ENCODE results near the gene AASDH. TPM values are rescaled to one million over a fixed set of nuclear protein-coding genes. Genes with fewer than 3 reads are reported as not detected.

The AASDH gene
- total RNA-seq, 1 experiment from 2014 or later, result 42.2 TPM

Small RNA genes within 50 kb of the gene (small RNA-seq; reads per million reads assigned to genes)
- gene RNU6-197P, result not detected

Other genes with a start within 250 kb of the AASDH start
- 34.1 and 44.9 TPM in 2 replicates for gene PPAT, start 48.1 kb upstream of the AASDH start, total RNA-seq (2014; rRNA removed; shearing (Covaris generic); ENCODE audit: low replicate concordance)
- 81.8 and 155 TPM in 2 replicates for gene PAICS, start 48.8 kb upstream of the AASDH start, total RNA-seq (2014; rRNA removed; shearing (Covaris generic); ENCODE audit: low replicate concordance)
- gene SRP72, start 80.1 kb upstream of the AASDH start, total RNA-seq (2014; rRNA removed; shearing (Covaris generic); ENCODE audit: low replicate concordance), result 78.1 and 82.4 TPM in 2 replicates
- not detected in 2 replicates for gene ARL9, start 118.3 kb upstream of the AASDH start, total RNA-seq (2014; rRNA removed; shearing (Covaris generic); ENCODE audit: low replicate concordance)